ENCODE measurements around the gene NR3C1.

The NR3C1 gene

DNA sequence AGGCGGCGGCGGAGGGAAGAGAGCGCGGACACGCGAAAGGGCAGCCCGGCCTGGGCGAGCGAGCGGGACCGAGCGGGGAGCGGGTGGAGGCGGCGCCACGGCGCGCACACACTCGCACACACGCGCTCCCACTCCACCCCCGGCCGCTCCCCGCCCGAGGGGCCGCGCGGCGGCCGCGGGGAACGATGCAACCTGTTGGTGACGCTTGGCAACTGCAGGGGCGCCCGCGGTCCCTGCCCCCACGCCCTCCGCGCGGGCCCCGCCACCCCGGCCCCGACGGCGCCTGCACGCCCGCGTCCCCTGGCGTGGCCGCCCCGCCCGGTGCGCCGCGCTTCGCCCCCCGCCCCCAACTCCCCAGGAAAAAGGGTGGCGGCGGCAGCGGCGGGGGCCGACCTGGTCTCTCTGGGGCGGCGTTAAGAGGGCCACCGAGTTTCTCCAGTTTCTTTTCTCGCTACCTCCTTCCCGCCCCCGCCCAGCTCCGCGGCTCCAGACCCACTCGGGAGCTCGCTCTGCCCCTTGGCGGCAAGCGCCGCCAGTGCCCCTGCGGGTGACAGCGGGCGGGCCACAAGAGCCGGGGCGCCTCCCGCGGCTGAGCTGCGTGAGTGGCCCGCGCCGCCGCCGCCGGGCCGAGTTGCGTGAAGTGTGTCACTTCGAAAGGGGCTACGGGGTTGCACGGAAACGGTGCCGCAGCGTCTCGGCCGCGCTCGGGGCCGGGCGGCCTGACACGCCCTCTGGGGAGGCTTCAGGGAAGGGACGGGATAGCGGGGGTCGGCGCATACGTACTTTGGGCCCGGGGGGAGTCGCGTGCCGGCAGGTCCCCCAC lies at the start of gene NR3C1:
NR3C1 (minus strand) TSS at position 94 of the 823 bp plus-strand sequence. CDS start 2,847 bp downstream, outside the sequence.
- DNase-seq = peak; percentile 61

DNA sequence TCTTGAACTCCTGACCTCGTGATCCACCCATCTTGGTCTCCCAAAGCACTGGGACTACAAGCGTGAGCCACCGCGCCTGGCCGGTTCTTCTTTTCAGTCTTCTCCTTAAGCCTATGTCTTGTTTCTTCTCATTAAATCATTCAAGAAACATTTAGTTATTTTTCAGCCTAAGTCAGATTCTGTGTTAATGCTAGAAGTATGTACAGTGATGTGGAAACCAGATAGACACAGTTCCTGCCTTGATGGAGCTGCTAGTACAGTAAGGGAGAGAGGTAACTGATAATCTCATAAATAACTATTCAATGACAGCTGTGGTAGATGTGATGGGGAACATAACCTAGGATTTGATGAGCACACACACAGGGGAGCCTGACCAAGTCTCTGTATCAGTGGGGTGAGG lies 46.3 kb upstream of the NR3C1 start:
- no peak for DNase-seq

DNA sequence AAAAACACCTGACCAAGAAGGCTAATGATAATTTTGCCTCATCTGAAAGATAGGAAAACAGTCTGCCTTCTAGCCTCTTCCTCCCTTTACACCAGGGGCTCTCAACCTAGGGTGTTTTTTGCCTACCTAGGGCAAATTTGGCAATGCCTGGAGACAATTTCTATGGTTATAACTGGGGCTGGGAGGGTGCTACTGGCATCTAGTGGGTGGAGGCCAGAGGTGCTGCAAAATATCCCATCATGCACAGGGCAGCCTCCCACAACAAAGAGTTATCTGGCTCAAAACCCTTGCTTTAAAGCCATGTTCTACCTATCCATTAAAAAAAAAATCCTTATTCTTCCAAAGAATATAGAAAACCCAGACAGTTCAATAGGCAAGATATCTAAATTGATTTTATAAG lies 45.0 kb upstream of the NR3C1 start:
- no peak for DNase-seq

DNA sequence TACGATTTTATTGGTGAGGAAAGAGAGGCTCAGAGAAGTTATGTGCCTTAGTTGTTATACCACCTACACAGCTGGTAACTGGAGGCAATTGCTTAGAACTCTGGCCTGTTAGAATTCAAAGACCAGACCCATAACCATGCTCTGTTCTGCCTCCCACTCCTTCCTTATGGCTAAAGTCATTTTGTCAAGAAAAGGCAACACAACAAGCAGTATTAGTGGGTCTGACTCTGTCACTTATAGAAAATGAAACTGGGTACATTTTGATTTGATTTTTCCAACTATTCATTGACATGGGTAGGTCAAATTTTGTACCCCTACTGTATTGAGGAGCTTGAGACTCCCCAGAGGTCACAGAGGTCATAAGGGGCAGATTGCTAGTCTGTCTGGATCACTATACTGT lies 44.5 kb upstream of the NR3C1 start:
- DNase-seq = no peak

DNA sequence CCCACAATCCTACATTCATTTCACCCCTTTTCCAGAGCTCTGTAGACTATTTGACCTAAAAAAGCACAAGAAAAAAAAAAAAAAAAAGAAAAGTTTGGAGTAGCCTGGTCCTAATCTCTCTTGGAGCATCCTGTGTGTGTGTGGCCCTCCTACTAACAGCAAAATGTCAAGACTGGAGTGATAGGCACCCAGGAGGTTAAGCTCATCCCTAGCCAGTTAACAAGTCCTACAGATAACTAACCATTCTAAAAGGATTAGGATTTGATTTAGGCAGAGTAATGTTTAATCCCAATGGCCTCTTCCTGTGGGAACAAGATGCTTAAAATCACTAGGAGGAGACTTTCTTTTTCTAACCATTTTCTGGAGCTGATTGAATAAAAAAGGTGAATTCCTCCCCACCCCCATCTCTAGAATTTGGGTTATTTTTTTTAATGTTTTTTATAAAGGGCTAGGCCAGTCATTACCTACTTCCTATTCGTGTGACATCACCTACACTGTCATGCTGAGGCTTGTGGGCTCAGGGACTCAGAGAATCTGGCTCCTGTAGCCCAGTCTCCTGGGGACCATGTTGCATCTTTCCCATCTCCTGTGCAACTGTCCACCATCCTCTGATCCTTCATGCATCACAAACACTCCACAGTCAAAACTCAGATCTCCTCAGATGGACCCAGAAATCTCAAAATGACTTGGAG lies 43.2 kb upstream of the NR3C1 start:
- DNase-seq = no peak

DNA sequence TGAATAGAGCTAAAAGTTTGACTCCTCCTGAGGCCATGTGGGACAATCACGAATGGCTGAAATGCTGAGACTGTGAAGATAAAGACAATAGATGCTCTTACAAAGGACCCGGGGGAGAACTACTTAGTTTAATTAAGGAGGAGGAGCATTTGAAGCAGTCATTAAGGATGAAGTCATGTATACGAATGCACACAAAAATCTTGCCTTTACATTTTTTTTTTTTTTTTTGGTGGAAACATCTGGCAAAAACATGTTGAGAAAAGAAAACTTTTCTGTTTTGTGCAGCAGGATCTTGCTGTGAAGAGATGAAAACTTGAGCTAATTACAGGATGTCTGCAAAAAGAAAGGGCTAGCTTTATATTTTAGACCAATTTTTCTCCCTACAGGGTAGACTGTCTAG lies 42.3 kb upstream of the NR3C1 start:
- no peak for DNase-seq

DNA sequence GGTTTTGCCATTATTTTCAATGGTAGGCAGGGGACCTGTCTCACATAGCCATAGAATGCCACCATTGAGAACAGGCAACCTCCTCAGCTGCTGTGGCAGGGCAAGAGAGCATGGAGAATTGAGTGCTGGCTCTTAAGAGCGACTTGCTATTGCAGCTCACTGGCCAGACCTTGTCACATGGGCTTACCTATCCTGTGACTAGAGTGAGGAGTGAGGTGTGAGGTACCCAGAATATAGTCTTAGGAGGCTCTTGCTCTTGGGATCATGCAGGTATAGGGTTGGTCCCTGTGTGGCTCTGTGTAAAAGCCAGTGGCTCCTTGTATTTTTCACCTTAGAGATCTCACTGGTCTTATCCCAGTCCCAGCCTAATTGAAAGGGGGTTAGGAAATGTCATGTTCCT lies 39.8 kb upstream of the NR3C1 start:
- DNase-seq = no peak

DNA sequence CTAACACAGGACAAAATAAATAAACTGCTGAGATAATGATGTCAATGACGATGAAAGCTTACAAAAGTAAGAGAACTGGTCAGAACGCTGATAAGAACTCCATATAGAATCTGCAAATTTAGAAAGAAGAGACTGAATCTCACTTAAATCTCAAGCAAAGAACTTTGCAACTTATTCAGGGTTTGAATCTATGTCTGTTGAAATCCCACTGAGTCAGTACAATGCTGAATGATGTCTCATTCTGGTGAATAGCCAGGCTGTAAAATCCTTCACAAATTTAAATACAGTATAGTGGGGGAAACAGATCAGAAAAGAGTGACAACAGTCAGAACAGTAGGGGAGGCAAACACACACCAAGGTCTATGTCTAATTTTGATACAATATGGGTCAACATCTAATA lies 38.9 kb upstream of the NR3C1 start:
- DNase-seq = no peak

DNA sequence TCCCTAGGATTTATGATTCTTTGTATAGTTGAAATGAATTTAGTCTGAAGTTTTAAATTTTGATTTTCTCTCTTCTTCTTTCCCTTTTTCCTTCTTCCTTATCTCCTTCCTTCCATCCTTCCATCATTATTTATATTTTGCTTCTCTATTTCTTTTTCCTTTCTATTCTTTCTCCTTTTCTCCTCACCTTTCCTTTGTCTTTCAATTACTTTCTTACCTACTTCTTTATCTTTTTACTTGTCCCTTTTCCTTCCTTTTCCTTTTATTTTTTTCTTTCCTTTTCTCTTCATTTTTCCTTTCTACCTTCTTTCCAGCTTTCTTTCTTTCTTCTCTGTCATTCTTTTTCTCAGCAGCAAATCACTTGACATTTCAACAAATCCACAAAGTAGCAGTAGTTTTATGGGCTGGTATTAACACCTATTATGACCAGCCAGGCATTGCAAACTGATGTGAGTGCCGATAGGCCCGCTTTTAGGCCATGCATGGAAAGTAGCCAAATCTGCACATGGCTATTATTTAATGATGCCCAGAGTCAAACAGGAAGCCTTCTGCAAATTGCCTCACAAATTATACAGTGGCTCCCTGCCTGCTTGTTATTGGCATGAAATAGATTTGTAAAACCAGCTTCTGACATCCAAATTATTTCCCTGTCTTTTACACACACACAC lies 37.1 kb upstream of the NR3C1 start:
- peak; percentile 26 for DNase-seq

DNA sequence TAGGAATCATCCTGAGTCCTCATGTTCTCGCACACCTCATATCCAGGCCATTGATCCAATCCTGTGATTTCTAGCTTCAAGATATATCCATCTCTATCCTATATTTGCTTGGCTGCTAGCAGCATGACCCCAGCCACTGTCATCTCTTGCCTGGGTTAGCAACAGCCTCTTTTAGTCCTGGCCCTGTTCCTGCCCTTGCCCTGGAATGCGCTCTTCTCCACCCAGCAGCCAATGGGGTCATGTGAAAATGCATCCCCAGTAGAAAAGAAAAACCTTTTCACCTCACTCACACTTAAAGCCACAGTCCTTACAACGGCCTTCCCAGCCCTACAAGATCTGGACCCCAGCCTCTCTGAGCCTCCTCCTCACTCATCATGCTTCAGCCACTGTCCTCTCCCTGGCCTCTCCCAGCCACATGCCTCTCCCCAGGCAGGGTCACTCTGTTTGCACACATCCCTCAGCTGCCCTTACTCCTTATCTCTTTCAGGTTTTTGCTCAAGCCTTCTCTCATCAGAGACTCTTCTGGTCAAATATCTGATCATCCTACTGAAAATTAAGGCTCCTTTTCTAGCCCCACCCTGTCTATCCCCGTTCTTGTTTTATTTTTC lies 34.3 kb upstream of the NR3C1 start:
- no peak for DNase-seq

DNA sequence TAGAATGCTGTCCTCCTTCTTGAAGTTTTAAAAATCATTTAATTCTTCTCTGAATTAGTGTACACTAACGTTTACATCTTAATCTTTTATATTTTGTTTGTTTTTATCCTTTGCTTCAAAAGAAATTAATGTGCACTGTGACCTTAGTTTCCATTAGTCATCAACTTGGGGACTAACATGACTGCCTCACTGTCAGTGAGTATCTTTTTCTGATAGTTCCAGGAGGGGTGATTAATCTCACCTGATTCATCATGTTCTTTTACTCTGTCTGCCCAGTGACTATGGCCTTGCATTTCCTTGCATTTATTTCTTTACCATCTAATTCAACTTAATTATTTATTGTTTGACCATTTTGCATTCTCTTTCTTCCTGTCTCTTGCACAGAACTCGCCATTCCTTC lies 33.4 kb upstream of the NR3C1 start:
- no peak for DNase-seq

DNA sequence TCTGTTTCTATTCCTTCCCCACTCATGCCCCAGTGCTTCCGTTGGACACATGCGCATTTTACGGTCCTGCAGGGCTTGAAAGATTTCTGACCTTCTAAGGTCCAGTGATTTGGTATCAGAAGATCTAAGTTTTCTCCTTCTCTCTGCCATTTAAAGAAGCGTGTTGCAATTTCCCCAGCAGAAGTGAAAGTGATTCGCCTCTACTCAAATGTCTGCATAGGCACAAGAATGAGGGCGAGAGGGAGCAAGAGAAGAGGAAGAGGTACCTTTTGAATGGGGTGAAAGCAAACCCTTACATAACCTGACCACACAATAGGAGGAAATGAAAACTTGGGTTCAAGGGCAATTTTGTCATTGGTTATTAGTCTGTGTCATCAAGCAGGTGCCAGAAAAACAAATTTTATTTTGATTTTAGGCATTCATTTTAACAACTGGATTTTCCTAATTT lies 31.7 kb upstream of the NR3C1 start:
- no peak for DNase-seq

DNA sequence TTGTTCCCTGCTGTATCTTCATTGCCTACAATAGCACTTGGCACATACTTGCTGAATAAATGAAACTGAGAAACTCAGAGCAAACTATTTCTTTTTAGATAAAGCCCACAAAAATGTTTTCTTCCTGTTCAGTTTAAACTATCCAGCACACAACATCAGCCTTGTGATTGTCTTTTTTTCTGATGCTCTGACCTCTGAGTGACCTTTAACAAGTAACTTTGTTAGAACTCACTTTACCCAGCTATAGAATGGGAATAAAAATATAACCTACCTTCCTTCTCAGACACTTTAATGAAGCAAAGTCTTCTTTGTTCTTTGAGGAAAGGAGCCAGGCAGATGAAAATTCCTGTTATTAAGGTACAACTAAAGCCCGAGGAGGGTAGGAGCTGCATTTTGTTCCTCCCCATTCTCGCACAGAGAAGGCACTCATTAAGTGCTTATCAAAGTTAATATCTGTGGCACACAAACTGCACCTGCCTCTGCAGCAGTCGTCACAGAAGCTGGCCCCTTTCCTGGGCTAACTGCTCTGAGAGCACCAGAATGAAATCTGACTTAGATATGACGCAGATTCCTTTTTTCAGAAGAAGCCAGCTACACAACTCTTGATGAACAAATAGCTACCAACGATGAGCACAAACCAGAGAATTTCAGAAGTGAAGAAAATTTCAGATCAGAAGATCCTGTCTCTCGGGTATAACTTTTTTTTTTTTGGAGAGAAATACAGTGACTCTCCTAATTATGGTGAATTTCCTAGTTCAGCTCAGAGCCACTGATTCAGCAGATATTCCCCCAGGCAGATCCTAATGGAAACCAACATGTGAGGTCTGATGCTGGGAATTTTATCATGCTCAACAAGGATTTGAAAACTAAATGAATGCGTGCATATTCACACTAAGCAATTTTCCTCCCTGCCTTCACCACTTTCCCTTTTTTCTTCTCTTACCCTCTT lies 31.0 kb upstream of the NR3C1 start:
- DNase-seq = no peak

DNA sequence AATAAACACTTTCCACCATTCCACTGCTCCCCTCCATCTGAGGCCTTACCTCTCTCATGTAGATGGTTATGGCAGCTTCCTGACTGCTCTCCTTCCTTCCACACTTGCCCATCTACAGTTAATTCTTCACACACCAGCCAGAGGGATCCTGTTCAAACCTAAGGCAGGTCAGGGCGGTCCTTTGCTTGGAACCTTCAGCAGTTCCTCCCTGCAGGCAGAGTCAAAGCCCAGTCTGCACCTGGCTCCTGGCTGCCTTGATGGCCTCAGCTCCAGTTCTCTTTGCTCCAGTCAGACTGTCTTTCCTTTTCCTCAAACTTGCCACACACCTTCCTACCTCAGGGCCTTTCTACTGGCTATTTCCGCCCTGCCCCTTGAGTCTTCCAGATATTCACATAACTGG lies 30.2 kb upstream of the NR3C1 start:
- no peak for DNase-seq

DNA sequence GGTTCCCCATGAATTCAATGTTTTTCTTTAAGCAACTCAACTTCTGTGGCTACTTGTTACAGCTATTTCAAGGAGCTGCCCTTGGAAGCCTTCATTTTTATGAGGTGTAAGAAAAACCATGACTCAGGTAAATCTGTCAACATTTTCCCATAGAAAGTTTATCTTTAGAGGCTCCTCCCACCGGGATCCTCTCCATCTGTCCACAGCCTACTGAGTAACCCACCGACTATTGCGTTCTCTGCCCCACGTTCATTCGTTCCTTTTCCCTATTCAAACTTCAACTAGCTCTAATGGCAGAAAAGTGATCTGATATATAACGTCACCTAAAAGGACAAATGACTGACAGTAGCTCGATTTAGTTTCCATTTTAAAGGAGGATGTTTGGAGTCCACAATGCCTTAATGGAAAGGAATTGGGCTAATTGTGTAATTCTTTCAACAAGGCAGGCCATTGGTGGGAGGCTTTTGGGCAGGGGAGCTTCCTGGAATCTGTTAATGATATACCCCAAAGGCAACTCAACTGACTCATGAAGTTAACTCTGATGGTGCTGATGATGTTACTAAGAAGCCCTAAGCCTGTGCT lies 29.3 kb upstream of the NR3C1 start:
- DNase-seq = no peak

DNA sequence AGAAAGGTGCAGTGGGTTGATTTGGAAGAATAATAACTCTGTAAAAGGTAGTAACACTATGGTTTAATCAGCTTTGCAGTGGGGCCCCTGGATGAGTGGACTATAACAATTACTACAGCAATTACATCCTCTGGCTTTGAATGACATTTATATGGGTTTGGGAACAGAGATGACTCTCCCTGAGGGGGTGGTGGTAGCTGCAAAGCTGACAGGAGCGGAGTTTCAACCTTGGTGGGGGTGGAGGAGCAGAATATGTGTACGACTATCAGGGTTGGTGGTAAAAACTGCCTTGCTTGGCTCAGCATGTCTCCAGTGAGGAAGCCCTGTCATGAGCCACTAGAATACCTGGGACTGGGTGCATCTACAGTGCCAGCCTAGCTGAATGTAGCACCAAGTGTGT lies 28.3 kb upstream of the NR3C1 start:
- DNase-seq = no peak

DNA sequence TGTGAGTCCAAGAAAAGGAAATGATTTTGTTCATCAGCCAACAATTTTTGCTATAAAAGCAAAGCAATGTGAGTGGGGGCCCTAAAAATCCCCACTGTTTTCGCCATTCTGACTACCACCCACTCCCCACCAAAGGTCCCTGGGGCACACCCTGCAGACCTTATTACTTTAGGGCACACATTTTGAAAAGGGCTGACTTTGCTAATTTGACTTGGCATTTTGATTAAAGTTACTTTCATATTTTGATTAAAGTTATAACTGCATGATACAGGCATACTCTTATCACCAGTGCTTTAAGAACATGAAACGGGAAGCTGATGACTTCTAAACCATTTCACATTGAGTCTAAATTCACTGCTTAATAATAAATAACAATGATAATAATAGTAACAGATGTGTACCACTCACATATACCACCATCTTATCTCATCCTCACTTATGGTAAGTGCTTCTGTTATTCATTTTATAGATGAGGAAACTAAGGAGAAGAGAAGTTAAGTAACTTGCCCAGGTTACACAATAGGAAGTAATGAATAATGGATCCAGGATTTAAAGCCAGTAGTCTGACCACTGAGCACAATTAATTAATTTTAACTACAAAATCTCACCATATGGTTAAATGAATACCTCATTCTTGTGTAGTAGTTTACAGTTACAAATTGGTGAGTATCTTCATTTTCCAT lies 25.4 kb upstream of the NR3C1 start:
- DNase-seq = no peak

DNA sequence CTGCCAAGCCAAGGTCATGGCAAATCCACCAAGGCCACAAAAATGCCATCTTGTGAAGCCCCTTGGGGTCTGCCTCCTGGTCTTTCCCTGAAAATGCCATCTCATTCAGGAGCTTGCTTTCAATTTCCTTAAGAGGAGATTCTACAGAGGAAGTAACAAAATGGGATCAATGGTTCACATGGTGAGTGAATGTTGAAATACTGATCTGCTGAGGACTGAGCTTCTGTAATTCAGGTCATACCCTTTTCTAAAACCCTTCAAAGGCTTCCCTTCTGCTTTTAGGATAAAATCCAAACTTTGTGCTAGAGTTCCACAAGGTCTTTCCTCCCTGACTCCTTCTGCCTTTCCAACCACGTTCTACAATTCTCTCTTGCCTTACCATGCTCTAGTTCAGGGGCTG lies 24.7 kb upstream of the NR3C1 start:
- DNase-seq = no peak

DNA sequence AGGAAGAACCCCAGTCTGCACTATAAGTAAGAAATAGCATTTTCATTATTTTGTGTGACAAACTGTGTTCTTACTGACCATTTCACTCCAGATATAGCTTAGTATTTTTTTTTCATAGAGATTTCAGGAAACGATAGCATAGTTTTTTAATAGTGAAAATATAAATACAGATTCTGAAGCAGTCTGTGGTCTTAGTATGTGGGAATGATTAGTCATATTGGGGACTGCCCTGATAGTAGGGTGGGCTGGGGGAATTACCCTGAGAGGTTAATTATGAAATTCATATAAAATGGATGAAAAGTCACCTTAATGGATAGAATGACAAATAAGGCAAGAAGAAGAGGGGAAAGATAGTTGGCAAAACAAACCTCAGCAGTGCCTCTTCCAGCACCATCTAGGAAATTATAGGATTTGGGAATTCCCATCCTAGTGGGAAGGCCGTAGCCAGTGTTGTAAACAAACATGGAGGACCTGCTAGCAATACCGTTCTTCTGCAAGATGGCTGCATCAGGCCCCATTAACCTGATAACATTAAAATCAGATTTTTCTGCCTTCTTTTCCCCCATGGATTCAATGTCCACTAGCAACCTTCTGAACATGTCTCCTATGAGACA lies 23.7 kb upstream of the NR3C1 start:
- DNase-seq = no peak

DNA sequence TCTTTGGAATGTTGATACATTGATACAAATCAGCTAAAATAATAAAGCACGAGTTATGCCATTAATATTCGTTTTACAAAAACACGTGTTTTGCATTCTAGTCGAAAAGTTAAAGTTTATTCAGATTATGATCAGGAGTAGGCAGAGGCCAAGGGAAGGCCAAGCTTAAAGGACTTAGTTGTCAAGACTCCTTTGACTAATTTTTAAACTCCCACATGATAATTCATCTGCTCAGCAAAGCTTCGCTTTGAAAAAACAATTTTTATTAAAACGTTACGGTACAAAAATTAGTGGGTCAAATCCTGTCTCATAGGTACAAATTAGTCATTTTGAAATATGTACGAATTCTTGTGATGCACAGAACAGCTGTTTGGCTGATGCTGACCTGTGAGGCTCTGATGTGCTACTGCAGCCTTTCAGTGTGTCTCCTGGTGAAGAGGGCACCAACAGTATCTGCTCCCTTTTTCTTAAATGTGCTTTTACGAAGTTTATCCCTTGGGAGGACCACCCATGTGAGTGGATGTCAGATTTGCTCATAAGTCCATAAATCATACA lies 23.0 kb upstream of the NR3C1 start:
- no peak for DNase-seq

DNA sequence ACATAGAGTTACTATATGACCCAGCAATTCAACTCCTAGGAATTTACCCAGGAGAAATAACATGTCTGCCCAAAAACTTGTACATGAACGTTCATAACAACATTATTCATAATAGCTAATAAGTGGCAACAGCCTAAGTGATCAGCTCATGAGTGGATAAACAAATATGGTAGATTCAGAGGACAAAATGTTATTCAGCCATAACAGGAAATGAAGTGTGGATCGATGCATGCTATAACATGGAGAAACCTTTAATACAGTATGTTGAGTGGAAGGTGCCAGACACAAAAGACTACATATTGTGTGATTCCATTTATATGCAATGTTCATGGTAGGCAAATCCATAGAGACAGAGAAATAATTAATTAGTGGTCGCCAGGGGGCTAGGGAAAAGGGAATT lies 22.3 kb upstream of the NR3C1 start:
- DNase-seq = no peak

All from DMS 273 treated with DMSO at 0.1 percent for 48 hours (cell line).